ENCODE results near the gene KEAP1. TPM values are rescaled to one million over a fixed set of nuclear protein-coding genes. Genes with fewer than 3 reads are reported as not detected.
A peak's percentile ranks its signal among the peaks of the same experiment; 100 is the strongest.
"Not testable (repeated sequence)": the region's sequence is repeated elsewhere in the genome, so short reads cannot be mapped to it uniquely, and the experiment has no call there.

The KEAP1 gene
- total RNA-seq, 1 donor from 2014 or later: 59.5 TPM

GRCh38 chr19:10467104-10467706, 36.0 kb downstream of the KEAP1 start:
- H3K27me3 ChIP-seq (ENCODE audit: control insufficient read depth, insufficient read depth, low read length): no peaks in the 10 kb centered on the region
- DNase-seq (ENCODE audit: low read depth) (no peak), FAIRE-seq (no peak)
- H3K36me3 ChIP-seq (ENCODE audit: control insufficient read depth, insufficient read depth, low read length): no peaks in the 10 kb centered on the region
- no peak overlapping the region for H3K4me3 ChIP-seq (ENCODE audit: low read depth, low read length)
- TF ChIP-seq, protein P1, sequence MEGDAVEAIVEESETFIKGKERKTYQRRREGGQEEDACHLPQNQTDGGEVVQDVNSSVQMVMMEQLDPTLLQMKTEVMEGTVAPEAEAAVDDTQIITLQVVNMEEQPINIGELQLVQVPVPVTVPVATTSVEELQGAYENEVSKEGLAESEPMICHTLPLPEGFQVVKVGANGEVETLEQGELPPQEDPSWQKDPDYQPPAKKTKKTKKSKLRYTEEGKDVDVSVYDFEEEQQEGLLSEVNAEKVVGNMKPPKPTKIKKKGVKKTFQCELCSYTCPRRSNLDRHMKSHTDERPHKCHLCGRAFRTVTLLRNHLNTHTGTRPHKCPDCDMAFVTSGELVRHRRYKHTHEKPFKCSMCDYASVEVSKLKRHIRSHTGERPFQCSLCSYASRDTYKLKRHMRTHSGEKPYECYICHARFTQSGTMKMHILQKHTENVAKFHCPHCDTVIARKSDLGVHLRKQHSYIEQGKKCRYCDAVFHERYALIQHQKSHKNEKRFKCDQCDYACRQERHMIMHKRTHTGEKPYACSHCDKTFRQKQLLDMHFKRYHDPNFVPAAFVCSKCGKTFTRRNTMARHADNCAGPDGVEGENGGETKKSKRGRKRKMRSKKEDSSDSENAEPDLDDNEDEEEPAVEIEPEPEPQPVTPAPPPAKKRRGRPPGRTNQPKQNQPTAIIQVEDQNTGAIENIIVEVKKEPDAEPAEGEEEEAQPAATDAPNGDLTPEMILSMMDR (IDR thresholded peaks at IDR 0.05; ENCODE audit: insufficient read depth, low read length, severe bottlenecking): no peak

- DNase-seq (ENCODE audit: low read depth) (no peak), FAIRE-seq (no peak)
- Histone ChIP-seq H3K27me3 (ENCODE audit: control insufficient read depth, insufficient read depth, low read length) (no peaks in the 10 kb centered on the region), H3K4me3 (ENCODE audit: low read depth, low read length) (no peak overlapping the region), H3K36me3 (ENCODE audit: control insufficient read depth, insufficient read depth, low read length) (no peaks in the 10 kb centered on the region)
- TF ChIP-seq, protein P1 (IDR thresholded peaks at IDR 0.05; ENCODE audit: insufficient read depth, low read length, severe bottlenecking): no peak
These were observed 38.7 kb downstream of the KEAP1 start for GRCh38 chr19:10464456-10464855.

DNA sequence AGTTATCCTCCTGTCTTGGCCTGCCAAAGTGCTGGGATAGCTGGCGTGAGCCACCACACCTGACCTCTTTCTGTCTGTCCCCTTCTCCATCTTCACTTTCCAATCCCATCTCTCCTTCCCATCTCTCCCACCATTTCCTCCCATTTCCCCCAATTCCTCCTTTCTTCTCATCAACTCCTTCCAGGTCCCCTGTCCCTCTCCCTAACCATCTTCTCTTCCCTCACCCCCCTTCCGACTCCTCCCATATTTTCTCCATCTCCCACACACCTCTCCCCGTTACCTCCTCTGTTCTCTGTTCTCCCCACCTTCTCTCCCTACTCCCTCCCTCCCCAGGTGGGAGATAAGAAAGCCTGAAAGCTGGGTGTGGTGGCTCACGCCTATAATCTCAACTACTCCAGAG, 40.6 kb downstream of the KEAP1 start:
- TF ChIP-seq, protein P1 (IDR thresholded peaks at IDR 0.05; ENCODE audit: insufficient read depth, low read length, severe bottlenecking): no peak
- H3K36me3 ChIP-seq (ENCODE audit: control insufficient read depth, insufficient read depth, low read length): no peaks in the 10 kb centered on the region
- FAIRE-seq (no peak), DNase-seq (ENCODE audit: low read depth) (no peak)
- no peaks in the 10 kb centered on the region for H3K27me3 ChIP-seq (ENCODE audit: control insufficient read depth, insufficient read depth, low read length)
- no peak overlapping the region for H3K4me3 ChIP-seq (ENCODE audit: low read depth, low read length)

DNA sequence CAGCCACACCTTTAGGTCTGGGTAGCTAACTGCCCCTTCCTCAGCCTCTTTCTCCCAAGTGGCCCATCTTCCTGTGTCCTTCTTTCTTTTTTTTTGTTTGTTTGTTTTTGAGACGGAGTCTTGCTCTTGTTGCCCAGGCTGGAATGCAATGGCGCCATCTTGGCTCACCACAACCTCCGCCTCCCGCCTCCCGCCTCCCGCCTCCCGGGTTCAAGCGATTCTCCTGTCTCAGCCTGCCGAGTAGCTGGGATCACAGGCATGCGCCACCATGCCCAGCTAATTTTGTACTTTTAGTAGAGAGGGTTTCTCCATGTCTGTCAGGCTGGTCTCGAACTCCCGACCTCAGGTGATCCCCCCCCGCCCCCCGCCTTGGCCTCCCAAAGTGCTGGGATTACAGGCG, 41.1 kb downstream of the KEAP1 start:
- not testable (repeated sequence) for H3K27me3 ChIP-seq (ENCODE audit: control insufficient read depth, insufficient read depth, low read length); FAIRE-seq; H3K4me3 ChIP-seq (ENCODE audit: low read depth, low read length); H3K36me3 ChIP-seq (ENCODE audit: control insufficient read depth, insufficient read depth, low read length); DNase-seq (ENCODE audit: low read depth)

GRCh38 chr19:10461047-10461949, 41.9 kb downstream of the KEAP1 start:
- H3K4me3 ChIP-seq (ENCODE audit: low read depth, low read length): peak overlapping the region; percentile 39
- no peaks in the 10 kb centered on the region for H3K27me3 ChIP-seq (ENCODE audit: control insufficient read depth, insufficient read depth, low read length)
- FAIRE-seq (no peak), DNase-seq (ENCODE audit: low read depth) (peak; percentile 81)
- TF ChIP-seq, protein P1 (IDR thresholded peaks at IDR 0.05; ENCODE audit: insufficient read depth, low read length, severe bottlenecking): no peak
- no peaks in the 10 kb centered on the region for H3K36me3 ChIP-seq (ENCODE audit: control insufficient read depth, insufficient read depth, low read length)

DNA sequence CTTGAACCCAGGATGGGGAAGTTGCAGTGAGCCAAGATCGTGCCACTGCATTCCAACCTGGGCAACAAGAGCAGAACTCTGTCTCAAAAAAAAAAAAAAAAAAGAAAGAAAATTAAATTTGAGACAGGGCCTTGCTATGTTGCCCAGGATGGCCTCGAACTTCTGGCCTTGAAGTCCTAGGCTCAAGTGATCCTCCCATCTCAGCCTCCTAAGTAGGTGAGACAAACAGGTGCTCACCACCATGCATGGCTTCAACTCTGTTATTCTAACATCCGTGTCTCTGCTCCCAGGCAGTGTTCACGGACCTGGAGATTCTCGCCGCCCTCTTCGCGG, 42.5 kb downstream of the KEAP1 start:
- DNase-seq (ENCODE audit: low read depth) (no peak), FAIRE-seq (no peak)
- no peaks in the 10 kb centered on the region for H3K36me3 ChIP-seq (ENCODE audit: control insufficient read depth, insufficient read depth, low read length)
- TF ChIP-seq, protein P1 (IDR thresholded peaks at IDR 0.05; ENCODE audit: insufficient read depth, low read length, severe bottlenecking): no peak
- H3K27me3 ChIP-seq (ENCODE audit: control insufficient read depth, insufficient read depth, low read length): no peaks in the 10 kb centered on the region
- H3K4me3 ChIP-seq (ENCODE audit: low read depth, low read length): no peak overlapping the region

- FAIRE-seq: not testable (repeated sequence)
These were observed 44.4 kb downstream of the KEAP1 start for GRCh38 chr19:10458733-10459132.

More at GRCh38 chr19:10458733-10459132, 44.4 kb downstream of the KEAP1 start:
- DNase-seq (ENCODE audit: low read depth); H3K27me3 ChIP-seq (ENCODE audit: control insufficient read depth, insufficient read depth, low read length); H3K36me3 ChIP-seq (ENCODE audit: control insufficient read depth, insufficient read depth, low read length); H3K4me3 ChIP-seq (ENCODE audit: low read depth, low read length): not testable (repeated sequence)
